Stimulated activated CD4-positive, alpha-beta T cell treated with anti-CD3 and anti-CD28 coated beads, Interleukin-1b, Interleukin-23, amount 100 ng/mL, for 48 hours (primary cell): ENCODE results near the gene PROSER3.
"Not testable (repeated sequence)": the region's sequence is repeated elsewhere in the genome, so short reads cannot be mapped to it uniquely, and the experiment has no call there.

Experiments
- DNase-seq: peaks from one replicate; pipeline ENCODE4 v3.0.0-alpha.2; 2020

PROSER3 gene

GRCh38 chr19:35722897-35723296, 35.1 kb upstream of the PROSER3 start:
- no peak for DNase-seq

- DNase-seq = no peak
These were observed 34.3 kb upstream of the PROSER3 start for GRCh38 chr19:35723671-35724070.

GRCh38 chr19:35724132-35724531, 33.8 kb upstream of the PROSER3 start:
- not testable (repeated sequence) for DNase-seq

- no peak for DNase-seq
These were observed 33.4 kb upstream of the PROSER3 start for GRCh38 chr19:35724560-35724959.

- DNase-seq = no peak
These were observed 32.6 kb upstream of the PROSER3 start for GRCh38 chr19:35725216-35725861.

- no peak for DNase-seq
These were observed 30.7 kb upstream of the PROSER3 start for GRCh38 chr19:35727053-35727955.

GRCh38 chr19:35727956-35728706, 29.8 kb upstream of the PROSER3 start:
- no peak for DNase-seq

GRCh38 chr19:35729021-35729420, 29.0 kb upstream of the PROSER3 start:
- no peak for DNase-seq

GRCh38 chr19:35729763-35730162, 28.2 kb upstream of the PROSER3 start:
- no peak for DNase-seq

- no peak for DNase-seq
These were observed 27.6 kb upstream of the PROSER3 start for GRCh38 chr19:35730326-35730725.

GRCh38 chr19:35731353-35731752, 26.6 kb upstream of the PROSER3 start:
- DNase-seq = no peak

- no peak for DNase-seq
These were observed 26.1 kb upstream of the PROSER3 start for GRCh38 chr19:35731779-35732405.

GRCh38 chr19:35732540-35733179, 25.3 kb upstream of the PROSER3 start:
- DNase-seq = no peak

- no peak for DNase-seq
These were observed 24.5 kb upstream of the PROSER3 start for GRCh38 chr19:35733180-35734125.

- no peak for DNase-seq
These were observed 23.7 kb upstream of the PROSER3 start for GRCh38 chr19:35734273-35734672.

GRCh38 chr19:35734889-35735288, 23.1 kb upstream of the PROSER3 start:
- DNase-seq = no peak

- DNase-seq = no peak
These were observed 20.8 kb upstream of the PROSER3 start for GRCh38 chr19:35736913-35737886.

- DNase-seq = no peak
These were observed 19.7 kb upstream of the PROSER3 start for GRCh38 chr19:35738021-35738886.

- DNase-seq = no peak
These were observed 19.1 kb upstream of the PROSER3 start for GRCh38 chr19:35738887-35739229.
